ENCODE data around the gene SCP2. TPM values are rescaled to one million over a fixed set of nuclear protein-coding genes. Genes with fewer than 3 reads are reported as not detected.

The SCP2 gene, protein sequence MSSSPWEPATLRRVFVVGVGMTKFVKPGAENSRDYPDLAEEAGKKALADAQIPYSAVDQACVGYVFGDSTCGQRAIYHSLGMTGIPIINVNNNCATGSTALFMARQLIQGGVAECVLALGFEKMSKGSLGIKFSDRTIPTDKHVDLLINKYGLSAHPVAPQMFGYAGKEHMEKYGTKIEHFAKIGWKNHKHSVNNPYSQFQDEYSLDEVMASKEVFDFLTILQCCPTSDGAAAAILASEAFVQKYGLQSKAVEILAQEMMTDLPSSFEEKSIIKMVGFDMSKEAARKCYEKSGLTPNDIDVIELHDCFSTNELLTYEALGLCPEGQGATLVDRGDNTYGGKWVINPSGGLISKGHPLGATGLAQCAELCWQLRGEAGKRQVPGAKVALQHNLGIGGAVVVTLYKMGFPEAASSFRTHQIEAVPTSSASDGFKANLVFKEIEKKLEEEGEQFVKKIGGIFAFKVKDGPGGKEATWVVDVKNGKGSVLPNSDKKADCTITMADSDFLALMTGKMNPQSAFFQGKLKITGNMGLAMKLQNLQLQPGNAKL
- total RNA-seq: 130 and 137 TPM in 2 replicates

- DNase-seq (ENCODE audit: low read depth, low spot score): peak; percentile 17
Observed at GRCh38 chr1:52927212-52928014, at the start of gene SCP2. TSS of gene SCP2 (plus strand) at chr1:52927276. CDS start at chr1:52927397, 121 bp downstream.

- DNase-seq (ENCODE audit: low read depth, low spot score): no peak
Observed at GRCh38 chr1:52877554-52877953, 49.5 kb upstream of the SCP2 start.

DNA sequence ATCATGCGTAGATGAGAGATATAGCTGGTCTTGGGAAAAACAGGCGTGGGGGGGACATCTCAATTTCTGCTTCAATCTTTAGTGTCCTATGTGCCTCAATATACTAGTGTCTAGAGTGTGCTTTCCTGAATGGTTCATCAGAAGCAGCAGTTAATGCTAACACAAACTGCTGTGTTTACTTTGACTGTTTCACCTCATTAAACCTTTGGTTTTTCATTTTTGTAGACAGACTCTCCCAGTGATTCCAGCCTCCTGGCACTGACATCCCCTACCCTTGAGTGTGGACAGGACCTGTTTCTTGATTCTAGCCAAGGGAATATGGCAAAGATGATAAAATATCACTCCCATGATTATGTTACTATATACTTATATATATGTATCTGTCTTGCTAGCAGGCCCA is 46.9 kb upstream of the SCP2 start:
- no peak for DNase-seq (ENCODE audit: low read depth, low spot score)

DNA sequence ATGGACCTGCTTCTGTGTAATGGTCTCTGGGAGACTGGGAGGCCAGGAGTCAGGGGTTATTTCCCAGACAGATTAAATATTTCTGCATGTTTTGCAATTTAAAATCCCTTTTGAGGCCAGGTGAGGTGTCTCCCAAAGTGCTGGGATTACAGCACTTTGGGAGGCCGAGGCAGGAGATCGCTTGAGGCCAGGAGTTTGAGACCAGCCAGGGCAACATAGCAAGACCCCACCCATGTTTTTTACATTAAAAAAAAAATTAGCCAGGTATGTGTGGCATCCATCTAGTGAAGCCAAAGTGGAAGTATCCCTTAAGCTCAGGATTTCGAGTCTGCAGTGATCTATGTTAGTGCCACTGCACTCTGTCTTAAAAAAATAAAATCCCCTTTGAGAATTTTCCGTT is 39.6 kb upstream of the SCP2 start:
- DNase-seq (ENCODE audit: low read depth, low spot score): no peak

DNA sequence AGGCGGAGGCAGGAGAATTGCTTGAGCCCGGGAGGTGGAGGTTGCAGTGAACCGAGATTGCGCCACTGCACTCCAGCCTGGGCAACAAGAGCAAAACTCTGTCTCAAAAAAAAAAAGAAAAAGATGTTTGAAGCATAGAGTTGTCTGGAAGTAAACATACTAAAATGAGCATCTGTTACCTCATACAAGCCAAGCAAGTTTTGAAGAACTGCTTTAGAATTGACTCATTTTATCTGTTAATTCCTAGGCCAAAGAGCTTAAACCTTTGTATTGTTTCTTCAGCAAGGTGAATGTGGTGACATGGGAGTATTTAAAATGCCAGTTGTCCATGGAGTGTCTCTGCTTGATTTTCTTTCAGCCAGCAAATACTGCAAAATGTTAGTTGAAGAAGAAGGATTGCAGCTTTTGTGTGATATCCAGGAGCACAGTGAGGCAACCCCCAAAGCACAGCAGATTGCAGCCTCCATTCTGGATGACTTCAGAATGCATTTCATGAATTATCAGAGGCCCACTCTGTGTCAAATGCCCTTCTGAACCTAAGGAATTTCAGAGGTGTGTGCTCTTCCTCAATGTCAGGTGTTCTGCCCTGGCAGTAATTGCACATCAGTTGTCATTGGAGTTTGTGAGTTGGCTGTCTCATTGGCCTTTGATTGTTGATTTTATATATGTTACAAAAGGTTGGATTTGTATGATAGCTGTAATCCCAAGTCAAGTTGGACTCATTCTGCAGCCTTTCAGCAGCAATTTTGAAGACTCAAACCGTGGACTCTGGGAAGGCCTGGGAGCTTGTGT is 34.5 kb upstream of the SCP2 start:
- no peak for DNase-seq (ENCODE audit: low read depth, low spot score)

DNA sequence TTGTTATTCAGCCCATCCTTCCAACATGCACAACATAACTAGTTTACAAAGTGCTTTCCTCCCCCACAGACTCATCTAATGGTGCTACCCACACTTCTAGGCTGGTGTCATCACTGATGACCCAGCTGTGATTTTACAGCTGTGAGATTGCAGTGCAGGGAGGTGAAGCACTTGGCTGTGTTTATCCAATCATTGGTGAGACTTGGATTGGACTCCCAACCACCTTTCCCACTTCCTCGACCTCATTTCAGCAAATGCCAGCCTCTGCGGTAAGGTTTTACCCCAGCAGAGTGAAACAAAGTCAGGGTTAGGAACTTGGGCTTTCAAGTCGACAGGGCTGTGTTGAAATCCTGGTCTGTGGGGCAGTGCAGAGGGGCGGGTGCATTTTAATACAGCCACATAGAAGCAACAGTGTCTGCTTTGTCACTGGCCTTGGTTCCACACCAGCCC is 27.6 kb upstream of the SCP2 start:
- no peak for DNase-seq (ENCODE audit: low read depth, low spot score)

DNA sequence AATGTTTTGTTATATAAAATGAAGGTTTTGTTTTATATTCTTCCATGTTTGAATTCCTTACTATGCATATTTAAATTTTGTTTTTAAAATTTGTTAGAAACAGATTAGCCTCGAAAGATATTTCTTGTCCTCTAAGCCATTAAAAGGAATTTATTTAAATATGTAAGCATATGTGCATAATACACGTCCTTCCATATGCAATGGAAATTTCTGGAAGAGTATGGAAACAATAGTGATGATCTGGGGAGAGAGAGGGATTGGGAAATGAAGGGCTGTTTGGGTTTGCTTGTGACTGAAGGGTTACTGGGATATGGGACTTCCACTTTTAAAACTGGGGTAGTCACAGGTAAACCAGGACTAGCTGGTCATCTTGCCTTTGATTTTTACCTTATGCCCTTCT is 26.7 kb upstream of the SCP2 start:
- no peak for DNase-seq (ENCODE audit: low read depth, low spot score)

- no peak for DNase-seq (ENCODE audit: low read depth, low spot score)
Observed at GRCh38 chr1:52901384-52901783, 25.7 kb upstream of the SCP2 start.

- DNase-seq (ENCODE audit: low read depth, low spot score): no peak
Observed at GRCh38 chr1:52904208-52904926, 22.7 kb upstream of the SCP2 start.

GRCh38 chr1:52904927-52905698 is 22.0 kb upstream of the SCP2 start:
- no peak for DNase-seq (ENCODE audit: low read depth, low spot score)

DNA sequence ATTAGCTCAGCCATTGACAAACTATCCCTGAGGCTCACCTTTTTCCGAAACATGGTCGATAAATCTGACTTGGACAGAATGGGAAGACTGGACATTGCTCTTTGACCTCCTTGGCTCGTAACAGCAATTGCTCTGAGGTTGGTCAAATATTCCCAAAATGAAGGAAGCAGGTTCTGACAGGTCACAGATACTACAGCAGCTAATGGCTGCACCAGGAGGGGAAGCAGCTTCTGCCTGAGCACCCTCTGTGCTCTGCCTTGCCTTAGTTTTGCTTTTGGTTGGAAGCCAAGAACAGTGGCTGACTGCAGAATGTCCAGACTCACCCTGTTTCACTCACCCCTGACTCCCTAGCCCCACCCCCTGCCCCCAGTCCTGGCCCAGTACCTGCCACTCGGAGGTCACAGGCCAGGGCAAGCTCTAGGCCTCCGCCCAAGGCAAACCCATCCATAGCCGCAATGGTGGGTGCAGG is 20.9 kb upstream of the SCP2 start:
- DNase-seq (ENCODE audit: low read depth, low spot score): no peak

DNA sequence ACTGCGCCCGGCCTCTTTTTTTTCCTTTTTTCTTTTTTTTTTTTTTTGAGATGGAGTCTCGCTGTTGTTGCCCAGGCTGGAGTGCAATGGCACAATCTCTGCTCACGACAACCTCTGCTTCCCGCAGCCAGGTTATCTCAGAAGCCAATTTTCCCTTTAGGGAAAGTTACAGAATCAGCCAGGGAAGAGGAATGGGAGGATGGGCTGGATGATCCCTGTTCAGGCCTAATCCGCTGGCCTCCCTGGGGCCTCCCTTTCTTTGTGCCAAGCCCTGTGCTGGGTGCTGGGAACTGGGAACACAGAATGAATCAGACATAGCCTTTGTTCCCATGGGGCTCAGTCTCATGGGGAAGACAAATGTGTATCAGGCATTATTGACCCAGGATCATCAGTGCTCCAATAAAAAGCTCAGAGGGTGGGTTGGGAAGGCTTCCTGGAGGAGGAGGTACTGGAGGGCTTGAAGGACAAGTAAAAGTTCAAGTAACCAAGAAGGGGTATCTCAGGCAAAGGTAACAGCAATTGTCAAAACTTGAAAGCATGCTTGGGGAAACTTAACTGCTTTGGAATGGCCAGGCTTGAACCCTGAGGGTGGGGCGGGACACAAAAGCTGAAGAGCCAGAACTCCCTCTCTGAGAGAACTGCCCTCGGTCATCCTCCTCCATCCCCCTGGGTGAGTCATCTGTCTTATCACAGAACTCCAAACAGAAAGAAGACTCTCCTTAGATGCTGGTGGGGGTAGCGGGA is 19.8 kb upstream of the SCP2 start:
- no peak for DNase-seq (ENCODE audit: low read depth, low spot score)

GRCh38 chr1:52907812-52908153 is 19.3 kb upstream of the SCP2 start:
- no peak for DNase-seq (ENCODE audit: low read depth, low spot score)

DNA sequence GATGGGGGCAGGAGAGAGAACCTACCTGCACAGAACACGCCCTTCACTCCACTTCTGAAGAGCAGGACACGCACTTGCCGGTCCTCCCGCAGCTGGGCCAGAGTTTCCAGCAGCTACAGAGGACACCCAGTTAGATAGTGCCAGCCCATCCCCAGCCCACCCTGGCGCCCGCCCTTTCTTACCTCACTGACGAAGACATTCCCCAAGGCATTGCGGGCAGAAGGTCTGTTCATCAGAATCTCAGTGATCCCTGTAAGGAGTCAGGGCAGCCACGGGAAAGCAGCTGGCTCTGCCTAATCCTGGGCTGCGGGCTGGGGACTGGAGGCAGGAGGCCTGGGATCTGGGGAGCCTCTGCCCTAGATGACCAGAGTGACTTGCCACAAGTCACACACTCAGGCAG is 15.5 kb upstream of the SCP2 start:
- DNase-seq (ENCODE audit: low read depth, low spot score): no peak

GRCh38 chr1:52913014-52913413 is 14.1 kb upstream of the SCP2 start:
- no peak for DNase-seq (ENCODE audit: low read depth, low spot score)

DNA sequence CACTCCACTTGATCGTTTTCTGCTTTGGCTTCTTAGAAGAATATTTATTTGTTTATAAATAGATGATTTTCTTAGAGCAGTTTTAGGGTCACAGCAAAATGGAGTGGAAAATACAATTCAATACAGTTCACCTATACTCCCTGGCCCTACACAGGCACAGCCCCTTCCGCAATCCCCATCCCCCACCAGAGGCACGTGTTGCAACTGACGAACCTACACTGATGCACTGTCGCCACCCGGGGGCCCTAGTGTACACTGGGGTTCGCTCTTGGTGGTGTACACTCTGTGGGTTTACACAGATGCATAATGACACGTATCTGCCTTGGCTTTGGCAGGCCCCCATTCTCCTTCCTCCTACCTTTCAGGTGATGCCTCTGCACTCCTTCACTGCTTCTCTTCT is 13.5 kb upstream of the SCP2 start:
- no peak for DNase-seq (ENCODE audit: low read depth, low spot score)

DNA sequence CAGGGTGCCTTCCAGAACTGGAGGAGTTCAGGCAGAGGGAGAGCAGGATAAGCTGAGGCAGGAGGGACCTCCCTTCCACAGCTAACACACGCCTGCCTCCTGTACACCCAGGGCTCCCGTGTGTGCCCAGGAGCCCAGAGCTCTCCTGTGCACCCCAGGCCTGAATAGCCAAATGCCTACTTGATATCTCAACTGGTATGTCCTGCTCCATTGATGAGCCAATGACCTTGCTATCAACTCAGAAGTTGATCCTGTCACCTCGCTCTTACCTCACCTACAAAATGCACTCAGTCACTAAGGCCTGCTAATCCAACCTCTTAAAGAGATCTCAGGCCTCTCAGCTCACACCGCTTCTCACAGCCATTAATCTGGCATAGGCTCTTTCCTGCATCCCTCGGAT is 12.6 kb upstream of the SCP2 start:
- DNase-seq (ENCODE audit: low read depth, low spot score): no peak

DNA sequence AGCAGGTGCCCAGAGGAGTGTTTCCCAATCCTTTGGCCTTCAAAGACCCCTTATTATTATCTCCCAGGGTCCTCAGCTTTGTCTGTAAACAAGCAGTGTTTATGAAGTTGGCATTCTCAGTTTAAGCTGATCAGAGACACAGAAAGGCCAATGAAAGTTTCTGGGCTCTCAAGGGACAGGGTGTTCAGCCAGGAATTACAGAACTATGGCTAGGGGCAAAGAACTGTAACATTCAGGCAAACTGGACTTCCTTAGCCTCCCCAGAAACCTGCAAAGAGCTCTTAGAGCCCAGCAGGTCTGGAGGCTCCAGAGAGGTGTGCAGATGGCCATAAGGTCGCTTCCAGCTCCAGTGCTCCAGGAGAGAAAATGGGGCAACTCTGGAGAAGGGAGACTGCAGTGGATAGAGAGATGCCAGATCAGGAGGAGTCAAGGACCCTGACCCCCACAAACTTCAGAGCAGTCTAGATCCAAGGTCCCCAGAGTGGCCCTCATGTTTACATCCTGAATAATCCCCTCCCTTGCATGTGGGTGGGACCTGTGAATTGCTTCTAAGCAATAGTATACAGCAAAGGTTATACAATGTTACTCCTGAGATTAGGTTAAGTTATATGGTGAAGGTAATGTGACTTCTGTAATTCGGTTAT is 11.7 kb upstream of the SCP2 start:
- no peak for DNase-seq (ENCODE audit: low read depth, low spot score)

- DNase-seq (ENCODE audit: low read depth, low spot score): no peak
Observed at GRCh38 chr1:52915855-52916220, 11.2 kb upstream of the SCP2 start.
